ENCODE measurements around the gene HIPK3. TPM values are rescaled to one million over a fixed set of nuclear protein-coding genes. Genes with fewer than 3 reads are reported as not detected.
A peak's percentile ranks its signal among the peaks of the same experiment; 100 is the strongest.

Gene HIPK3
- total and polyA plus RNA-seq, 8 donors: 43.1 to 126 (median 50.5) TPM

DNA sequence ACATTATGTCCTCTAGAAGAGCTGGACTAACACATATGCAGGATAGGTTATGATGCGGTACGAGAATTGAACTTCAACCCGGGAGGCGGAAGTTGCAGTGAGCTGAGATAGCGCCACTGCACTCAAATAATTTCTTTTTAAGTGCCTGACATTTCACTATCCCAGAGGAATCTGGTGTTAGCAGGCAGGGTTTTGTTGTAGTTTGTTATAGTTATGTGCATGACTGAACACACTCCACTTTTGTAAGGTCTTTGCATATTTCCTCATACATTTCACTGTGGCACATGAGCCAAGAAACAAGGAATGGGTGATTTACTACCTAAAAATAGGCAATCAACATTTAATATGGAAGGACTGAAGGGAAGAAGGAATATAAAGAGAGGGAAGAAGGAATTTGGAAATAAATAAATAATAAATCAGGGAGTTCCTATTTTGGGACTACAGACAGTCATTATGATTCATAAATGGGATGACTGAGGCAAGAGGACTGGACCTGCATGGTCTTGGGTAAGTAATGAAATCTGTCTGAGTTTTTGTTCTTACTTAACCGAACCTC, 8.7 kb upstream of the HIPK3 start:
- DNase-seq (no peak), ATAC-seq (no peak)
- no peaks in the 10 kb centered on the region for H3K4me1 ChIP-seq
- intact Hi-C loops (cut with DNase I): no loop called here
- no peaks in the 10 kb centered on the region for H3K9me3 ChIP-seq
- H3K27me3 ChIP-seq: no peaks in the 10 kb centered on the region
- H3K36me3 ChIP-seq: no peaks in the 10 kb centered on the region
- TF ChIP-seq, protein P1, sequence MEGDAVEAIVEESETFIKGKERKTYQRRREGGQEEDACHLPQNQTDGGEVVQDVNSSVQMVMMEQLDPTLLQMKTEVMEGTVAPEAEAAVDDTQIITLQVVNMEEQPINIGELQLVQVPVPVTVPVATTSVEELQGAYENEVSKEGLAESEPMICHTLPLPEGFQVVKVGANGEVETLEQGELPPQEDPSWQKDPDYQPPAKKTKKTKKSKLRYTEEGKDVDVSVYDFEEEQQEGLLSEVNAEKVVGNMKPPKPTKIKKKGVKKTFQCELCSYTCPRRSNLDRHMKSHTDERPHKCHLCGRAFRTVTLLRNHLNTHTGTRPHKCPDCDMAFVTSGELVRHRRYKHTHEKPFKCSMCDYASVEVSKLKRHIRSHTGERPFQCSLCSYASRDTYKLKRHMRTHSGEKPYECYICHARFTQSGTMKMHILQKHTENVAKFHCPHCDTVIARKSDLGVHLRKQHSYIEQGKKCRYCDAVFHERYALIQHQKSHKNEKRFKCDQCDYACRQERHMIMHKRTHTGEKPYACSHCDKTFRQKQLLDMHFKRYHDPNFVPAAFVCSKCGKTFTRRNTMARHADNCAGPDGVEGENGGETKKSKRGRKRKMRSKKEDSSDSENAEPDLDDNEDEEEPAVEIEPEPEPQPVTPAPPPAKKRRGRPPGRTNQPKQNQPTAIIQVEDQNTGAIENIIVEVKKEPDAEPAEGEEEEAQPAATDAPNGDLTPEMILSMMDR (IDR thresholded peaks at IDR 0.05): no peak
- H3K4me3 ChIP-seq: no peak overlapping the region
- no peak overlapping the region for H3K27ac ChIP-seq

DNA sequence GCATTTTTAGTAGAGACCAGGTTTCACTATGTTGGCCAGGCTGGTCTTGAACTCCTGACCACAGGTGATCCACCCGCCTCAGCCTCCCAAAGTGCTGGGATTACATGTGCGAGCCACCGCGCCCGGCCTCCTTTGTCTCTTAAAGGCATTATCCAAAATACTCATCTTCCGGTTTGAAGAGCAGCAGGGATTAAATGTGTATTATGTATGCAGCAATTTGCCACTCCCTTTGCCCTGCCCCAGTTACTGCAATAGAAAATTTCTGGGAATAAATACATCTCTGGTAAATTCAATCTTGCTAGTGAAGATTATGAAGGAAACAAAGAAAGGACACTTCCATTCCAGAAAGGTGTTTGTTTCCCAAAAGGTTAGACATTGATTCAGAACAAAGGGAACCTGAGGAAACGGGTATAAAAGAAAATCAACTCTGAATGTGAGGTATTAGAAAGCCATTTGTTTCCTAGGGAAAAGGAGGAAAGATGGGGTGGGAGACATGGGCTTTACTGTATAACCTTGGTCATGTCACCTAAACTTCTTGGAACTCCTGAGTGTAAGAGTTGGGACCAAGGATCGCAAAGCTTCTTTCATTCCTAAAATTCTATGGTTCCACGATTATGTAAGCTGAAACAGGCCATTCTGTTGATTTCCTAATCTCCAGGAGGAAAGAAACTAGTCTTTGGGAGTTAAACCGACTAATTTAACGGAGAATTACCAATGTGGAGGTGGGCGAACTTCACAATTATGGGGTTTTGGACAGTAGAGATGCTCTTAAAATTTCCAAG, 959 bp upstream of the HIPK3 start:
- H3K36me3 ChIP-seq: no peaks in the 10 kb centered on the region
- DNase-seq (peak in 1 of 4 donors; percentile 41), ATAC-seq (no peak)
- TF ChIP-seq, protein P1 (IDR thresholded peaks at IDR 0.05): no peak
- peaks cover 9 to 24% of the 10 kb centered on the region in 2 donors for H3K4me1 ChIP-seq
- peak overlapping the region; percentile 100 for H3K27ac ChIP-seq
- no peaks in the 10 kb centered on the region for H3K9me3 ChIP-seq
- intact Hi-C loops (cut with DNase I): loop anchor here in 1 of 2 donors (10.0 kb wide), 2 partner anchors 69 to 91 kb away; partner anchors contain the start of gene CSTF3
- H3K27me3 ChIP-seq: no peaks in the 10 kb centered on the region
- peak overlapping the region; percentile 32 to 63 for H3K4me3 ChIP-seq

- Histone ChIP-seq H3K27me3 (no peaks in the 10 kb centered on the region), H3K36me3 (no peaks in the 10 kb centered on the region), H3K4me3 (peak overlapping the region; percentile 32 to 63), H3K4me1 (peaks cover 9 to 29% of the 10 kb centered on the region in 2 donors), H3K9me3 (no peaks in the 10 kb centered on the region), H3K27ac (peak overlapping the region; percentile 100)
- intact Hi-C loops (cut with DNase I): loop anchor here in 1 of 2 donors (10.0 kb wide), 2 partner anchors 68 to 92 kb away; partner anchors contain the start of gene CSTF3
- ATAC-seq (no peak), DNase-seq (no peak)
- TF ChIP-seq, protein P1 (IDR thresholded peaks at IDR 0.05): no peak
Observed at GRCh38 chr11:33256813-33257159, 395 bp upstream of the HIPK3 start.

- ATAC-seq: peak; percentile 83
- intact Hi-C loops (cut with DNase I): loop anchor here in 1 of 2 donors (10.0 kb wide), 2 partner anchors 67 to 93 kb away; partner anchors contain the start of gene CSTF3
- peak overlapping the region; percentile 63 to 67 for H3K4me3 ChIP-seq
- peak; percentile 91 to 96 (median 92) for DNase-seq
- no peaks in the 10 kb centered on the region for H3K36me3 ChIP-seq
- peaks cover 19 to 42% of the 10 kb centered on the region in 2 donors for H3K4me1 ChIP-seq
- no peaks in the 10 kb centered on the region for H3K27me3 ChIP-seq
- no peaks in the 10 kb centered on the region for H3K9me3 ChIP-seq
- TF ChIP-seq, protein P1 (IDR thresholded peaks at IDR 0.05): peak; percentile 21 to 40
- peak overlapping the region; percentile 100 for H3K27ac ChIP-seq
Observed at GRCh38 chr11:33257897-33258630, 883 bp downstream of the HIPK3 start.
